ENCODE measurements around the gene CCDC12.

The CCDC12 gene

GRCh38 chr3:46893146-46893748, 83.3 kb downstream of the CCDC12 start:
- ChIA-PET POLR2A (no interaction called here), CTCF (no interaction called here)
- no peak for DNase-seq (ENCODE audit: extremely low spot score)
- TF ChIP-seq HDGF (IDR thresholded peaks at IDR 0.05; ENCODE audit: borderline replicate concordance) (no peak), SUZ12 (IDR thresholded peaks at IDR 0.05) (no peak), CTBP1 (IDR thresholded peaks at IDR 0.05; ENCODE audit: borderline replicate concordance) (no peak), SP1 (IDR thresholded peaks at IDR 0.05) (no peak)

GRCh38 chr3:46892285-46893145, 84.0 kb downstream of the CCDC12 start:
- CTCF ChIA-PET, result no interaction called here
- POLR2A ChIA-PET, result no interaction called here
- no peak for DNase-seq (ENCODE audit: extremely low spot score)

GRCh38 chr3:46891132-46891531, 85.4 kb downstream of the CCDC12 start:
- CTCF ChIA-PET, result interaction anchor here (0.6 to 1.1 kb wide), 3 partner anchors 13 to 918 kb away, joined by 3 read pairs; no protein-coding TSS in a partner anchor
- DNase-seq (ENCODE audit: extremely low spot score), result no peak
- POLR2A ChIA-PET, result no interaction called here
- TF ChIP-seq NFRKB (IDR thresholded peaks at IDR 0.05), result no peak
- no peak for TF ChIP-seq ZNF384 (IDR thresholded peaks at IDR 0.05)
- no peak for TF ChIP-seq TARDBP (IDR thresholded peaks at IDR 0.05)
- no peak for TF ChIP-seq SP1 (IDR thresholded peaks at IDR 0.05)
- TF ChIP-seq FOXM1 (IDR thresholded peaks at IDR 0.05; ENCODE audit: borderline replicate concordance), result no peak
- no peak for TF ChIP-seq L3MBTL2 (conservative IDR thresholded peaks at IDR 0.05)
- no peak for TF ChIP-seq PKNOX1 (IDR thresholded peaks at IDR 0.05)
- TF ChIP-seq LEF1 (IDR thresholded peaks at IDR 0.05; ENCODE audit: borderline replicate concordance), result no peak
- no peak for TF ChIP-seq FOXK2 (IDR thresholded peaks at IDR 0.05)
- TF ChIP-seq SUZ12 (IDR thresholded peaks at IDR 0.05), result no peak
- TF ChIP-seq ARNT (IDR thresholded peaks at IDR 0.05), result no peak
- no peak for TF ChIP-seq HDGF (IDR thresholded peaks at IDR 0.05; ENCODE audit: borderline replicate concordance)
- no peak for TF ChIP-seq FOXA1 (IDR thresholded peaks at IDR 0.05)
- no peak for TF ChIP-seq ELF4 (IDR thresholded peaks at IDR 0.05)
- TF ChIP-seq BHLHE40 (IDR thresholded peaks at IDR 0.05; ENCODE audit: borderline replicate concordance), result no peak
- no peak for TF ChIP-seq CTBP1 (IDR thresholded peaks at IDR 0.05; ENCODE audit: borderline replicate concordance)

More at GRCh38 chr3:46892285-46893145, 84.0 kb downstream of the CCDC12 start:
- no peak for TF ChIP-seq CTBP1 (IDR thresholded peaks at IDR 0.05; ENCODE audit: borderline replicate concordance)
- TF ChIP-seq ELF4 (IDR thresholded peaks at IDR 0.05), result no peak
- TF ChIP-seq BHLHE40 (IDR thresholded peaks at IDR 0.05; ENCODE audit: borderline replicate concordance), result no peak
- no peak for TF ChIP-seq PKNOX1 (IDR thresholded peaks at IDR 0.05)
- no peak for TF ChIP-seq L3MBTL2 (conservative IDR thresholded peaks at IDR 0.05)
- no peak for TF ChIP-seq FOXK2 (IDR thresholded peaks at IDR 0.05)
- TF ChIP-seq NFRKB (IDR thresholded peaks at IDR 0.05), result no peak
- TF ChIP-seq HDGF (IDR thresholded peaks at IDR 0.05; ENCODE audit: borderline replicate concordance), result no peak
- TF ChIP-seq SP1 (IDR thresholded peaks at IDR 0.05), result no peak
- no peak for TF ChIP-seq ZNF384 (IDR thresholded peaks at IDR 0.05)

- CTCF ChIA-PET, result interaction anchor here (1.1 kb wide), 1 partner anchor 14 kb away, joined by 3 read pairs; no protein-coding TSS in a partner anchor
- no peak for DNase-seq (ENCODE audit: extremely low spot score)
- POLR2A ChIA-PET, result no interaction called here
- no peak for TF ChIP-seq SUZ12 (IDR thresholded peaks at IDR 0.05)
Measured at GRCh38 chr3:46890132-46890531, 86.4 kb downstream of the CCDC12 start.

- CTCF ChIA-PET, result no interaction called here
- no peak for DNase-seq (ENCODE audit: extremely low spot score)
- POLR2A ChIA-PET, result interaction anchor here (1.1 kb wide), 1 partner anchor 16 kb away, joined by 3 read pairs; no protein-coding TSS in a partner anchor
- TF ChIP-seq LEF1 (IDR thresholded peaks at IDR 0.05; ENCODE audit: borderline replicate concordance) (no peak), TARDBP (IDR thresholded peaks at IDR 0.05) (no peak), FOXA1 (IDR thresholded peaks at IDR 0.05) (no peak), ARNT (IDR thresholded peaks at IDR 0.05) (no peak)
Measured at GRCh38 chr3:46889381-46890110, 87.0 kb downstream of the CCDC12 start.

GRCh38 chr3:46888705-46889104, 87.8 kb downstream of the CCDC12 start:
- no peak for DNase-seq (ENCODE audit: extremely low spot score)
- CTCF ChIA-PET, result interaction anchor here (0.7 kb wide), 1 partner anchor 392 kb away, joined by 3 read pairs; no protein-coding TSS in a partner anchor
- POLR2A ChIA-PET, result interaction anchor here (1.1 kb wide), 1 partner anchor 15 kb away, joined by 3 read pairs; no protein-coding TSS in a partner anchor
- no peak for TF ChIP-seq SUZ12 (IDR thresholded peaks at IDR 0.05)
- TF ChIP-seq ZNF384 (IDR thresholded peaks at IDR 0.05), result no peak
- TF ChIP-seq HDGF (IDR thresholded peaks at IDR 0.05; ENCODE audit: borderline replicate concordance), result no peak
- TF ChIP-seq FOXA1 (IDR thresholded peaks at IDR 0.05), result no peak
- no peak for TF ChIP-seq CTBP1 (IDR thresholded peaks at IDR 0.05; ENCODE audit: borderline replicate concordance)
- TF ChIP-seq L3MBTL2 (conservative IDR thresholded peaks at IDR 0.05), result no peak
- TF ChIP-seq ARNT (IDR thresholded peaks at IDR 0.05), result no peak
- TF ChIP-seq FOXM1 (IDR thresholded peaks at IDR 0.05; ENCODE audit: borderline replicate concordance), result no peak
- no peak for TF ChIP-seq SP1 (IDR thresholded peaks at IDR 0.05)
- TF ChIP-seq ELF4 (IDR thresholded peaks at IDR 0.05), result no peak
